Right atrium auricular region (tissue), 2 donors: ENCODE results near the gene ONECUT3. TPM values are rescaled to one million over a fixed set of nuclear protein-coding genes. Genes with fewer than 3 reads are reported as not detected.
A peak's percentile ranks its signal among the peaks of the same experiment; 100 is the strongest.

Experiments
- DNase-seq: peaks from one replicate; pipeline ENCODE4 v3.0.0-alpha.2; 2019; ENCODE audit warnings: low spot score
- H3K27ac ChIP-seq, 2 donors: fragments of 200-600 bp; sonication (generic); 1 replicate in 1 of 2; 2 replicates in 1 of 2; pipeline ENCODE4 v1.5.1; 2016 to 2019
- H3K27me3 ChIP-seq, 2 donors: fragments of 200-600 bp; sonication (generic); one replicate each; pipeline versions ENCODE4 v1.5.1 to v1.6.0; 2017 to 2019
- H3K36me3 ChIP-seq: fragments of 200-600 bp; sonication (generic); one replicate; pipeline ENCODE4 v1.5.1; 2016
- H3K4me1 ChIP-seq, 2 donors: fragments of 200-600 bp; sonication (generic); one replicate each; pipeline versions ENCODE4 v1.5.1 to v1.6.0; 2017 to 2019
- H3K4me3 ChIP-seq, 2 donors: fragments of 200-600 bp; sonication (generic); 1 replicate in 1 of 2; 2 replicates in 1 of 2; pipeline ENCODE4 v1.5.1; 2017 to 2019; ENCODE audit warnings: mild to moderate bottlenecking in 1 of 2, moderate library complexity in 1 of 2
- H3K9me3 ChIP-seq, 2 donors: fragments of 200-600 bp; sonication (generic); one replicate each; pipeline ENCODE4 v1.5.1; 2019
- total RNA-seq, 2 donors: library from RNA; depleted of rRNA; stranded (reverse); fragments of >200 nt; gene quantifications; one replicate each; pipeline ENCODE4 v1.1.0, GENCODE V29; 2016
- TF ChIP-seq, protein P1 (sequence below), 2 donors: fragments of 200-600 bp; sonication (generic); IDR thresholded peaks; one replicate each; pipeline ENCODE4 v1.5.1; 2019; ENCODE audit warnings: antibody characterized with exemption in 2 of 2

The ONECUT3 gene
- total RNA-seq, 2 donors from 2014 or later, result not detected

DNA sequence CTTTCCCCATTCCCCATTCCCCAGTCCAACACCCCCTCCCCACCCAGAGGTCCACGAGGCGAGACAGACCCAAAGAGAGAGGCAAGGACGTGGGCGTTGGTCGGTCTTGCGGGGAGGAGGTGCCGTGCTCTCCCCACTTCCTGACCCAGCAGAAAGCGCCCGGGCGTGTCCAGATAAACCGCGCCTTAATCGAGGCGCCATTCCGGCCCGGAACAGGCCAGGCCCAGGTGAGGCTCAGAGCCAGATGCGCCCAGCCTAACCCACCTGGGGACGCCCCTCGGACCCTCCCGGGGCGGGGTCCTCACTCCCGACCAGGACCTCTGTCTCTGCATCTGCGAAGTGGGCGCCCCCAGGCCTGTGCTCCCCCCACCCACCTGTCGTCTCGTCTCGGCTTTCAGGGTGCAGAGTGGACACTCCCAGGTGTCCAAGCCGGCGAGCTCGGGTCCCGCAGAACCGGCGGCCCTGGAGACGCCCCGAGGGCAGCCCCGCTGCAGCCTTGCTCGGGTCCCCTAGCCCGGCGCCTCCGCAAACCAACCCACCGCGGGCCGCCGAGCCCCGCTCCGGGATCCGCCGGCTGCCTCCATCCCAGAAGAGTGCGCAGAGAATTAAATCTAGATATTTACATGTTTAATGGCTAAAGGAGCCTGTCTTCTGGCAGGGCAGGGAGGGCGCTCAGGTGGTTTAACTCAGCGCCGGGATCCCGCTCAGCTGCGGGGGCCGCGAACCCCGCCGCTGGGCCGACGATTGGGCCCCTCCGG is 5.0 kb upstream of the ONECUT3 start:
- H3K27me3 ChIP-seq, result peaks cover 59 to 70% of the 10 kb centered on the region in 2 donors
- H3K9me3 ChIP-seq, result no peaks in the 10 kb centered on the region
- TF ChIP-seq, protein P1, sequence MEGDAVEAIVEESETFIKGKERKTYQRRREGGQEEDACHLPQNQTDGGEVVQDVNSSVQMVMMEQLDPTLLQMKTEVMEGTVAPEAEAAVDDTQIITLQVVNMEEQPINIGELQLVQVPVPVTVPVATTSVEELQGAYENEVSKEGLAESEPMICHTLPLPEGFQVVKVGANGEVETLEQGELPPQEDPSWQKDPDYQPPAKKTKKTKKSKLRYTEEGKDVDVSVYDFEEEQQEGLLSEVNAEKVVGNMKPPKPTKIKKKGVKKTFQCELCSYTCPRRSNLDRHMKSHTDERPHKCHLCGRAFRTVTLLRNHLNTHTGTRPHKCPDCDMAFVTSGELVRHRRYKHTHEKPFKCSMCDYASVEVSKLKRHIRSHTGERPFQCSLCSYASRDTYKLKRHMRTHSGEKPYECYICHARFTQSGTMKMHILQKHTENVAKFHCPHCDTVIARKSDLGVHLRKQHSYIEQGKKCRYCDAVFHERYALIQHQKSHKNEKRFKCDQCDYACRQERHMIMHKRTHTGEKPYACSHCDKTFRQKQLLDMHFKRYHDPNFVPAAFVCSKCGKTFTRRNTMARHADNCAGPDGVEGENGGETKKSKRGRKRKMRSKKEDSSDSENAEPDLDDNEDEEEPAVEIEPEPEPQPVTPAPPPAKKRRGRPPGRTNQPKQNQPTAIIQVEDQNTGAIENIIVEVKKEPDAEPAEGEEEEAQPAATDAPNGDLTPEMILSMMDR (IDR thresholded peaks at IDR 0.05), result no peak
- DNase-seq, result no peak
- peaks cover 0 to 28% of the 10 kb centered on the region in 2 donors for H3K4me1 ChIP-seq
- peak overlapping the region in 1 of 2 donors; percentile 26 for H3K4me3 ChIP-seq
- H3K36me3 ChIP-seq, result no peaks in the 10 kb centered on the region
- H3K27ac ChIP-seq, result no peak overlapping the region

GRCh38 chr19:1748873-1749341 is 4.4 kb upstream of the ONECUT3 start:
- Histone ChIP-seq H3K27ac (no peak overlapping the region), H3K9me3 (no peaks in the 10 kb centered on the region), H3K36me3 (no peaks in the 10 kb centered on the region), H3K4me1 (peaks cover 0 to 28% of the 10 kb centered on the region in 2 donors), H3K27me3 (peaks cover 59 to 69% of the 10 kb centered on the region in 2 donors), H3K4me3 (peak overlapping the region in 1 of 2 donors; percentile 26)
- no peak for DNase-seq
- TF ChIP-seq, protein P1 (IDR thresholded peaks at IDR 0.05), result no peak

DNA sequence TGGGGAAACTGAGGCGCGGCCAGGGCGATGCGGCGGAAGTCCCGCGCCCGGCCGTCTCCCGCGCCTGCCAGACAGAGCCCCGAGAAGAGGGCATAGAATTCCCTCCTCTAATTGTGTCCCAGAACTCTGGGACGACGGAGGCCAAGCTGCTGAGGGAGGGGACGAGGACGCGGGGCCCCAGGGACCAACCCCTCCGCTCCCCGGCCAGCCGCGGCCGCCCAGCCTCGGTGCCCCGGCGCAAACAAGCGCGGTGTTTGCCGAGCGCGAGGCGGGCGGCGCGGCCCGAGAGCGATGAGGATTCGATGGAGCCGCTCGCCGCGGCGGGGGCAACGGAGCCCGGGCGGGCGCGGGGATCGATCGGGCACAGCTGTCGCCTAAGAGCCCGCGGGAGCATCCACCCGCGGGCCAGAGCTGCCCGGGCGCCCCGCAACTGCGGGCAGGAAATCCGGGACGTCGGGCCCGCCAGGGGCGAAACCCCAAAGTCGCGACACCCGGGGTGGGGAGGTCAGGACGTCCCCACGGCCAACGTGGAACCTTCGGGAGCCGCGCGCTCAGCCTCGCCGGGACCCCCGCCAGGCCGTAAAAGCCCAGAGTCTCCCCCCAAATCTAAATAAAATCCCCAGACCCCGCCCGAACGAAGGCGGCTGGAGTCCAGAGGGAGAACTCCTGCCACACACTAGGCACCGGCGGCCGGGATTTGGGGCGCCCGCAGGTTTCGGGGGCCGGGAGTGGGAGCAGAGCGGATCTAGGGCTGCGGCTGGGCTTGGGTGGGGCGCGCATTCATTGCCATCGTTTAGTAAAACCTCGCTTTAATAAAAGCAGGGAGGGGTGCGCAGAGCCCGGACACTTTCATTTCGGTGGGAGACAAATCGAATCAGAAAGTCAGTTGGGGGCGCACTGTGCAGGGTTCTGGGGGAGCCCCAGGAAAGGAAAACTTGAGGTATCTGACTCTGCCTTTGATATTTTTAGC is 3.6 kb upstream of the ONECUT3 start:
- Histone ChIP-seq H3K36me3 (no peaks in the 10 kb centered on the region), H3K27me3 (peaks cover 58 to 69% of the 10 kb centered on the region in 2 donors), H3K27ac (no peak overlapping the region), H3K4me1 (peaks cover 0 to 30% of the 10 kb centered on the region in 2 donors), H3K9me3 (no peaks in the 10 kb centered on the region), H3K4me3 (peak overlapping the region in 1 of 2 donors; percentile 26)
- DNase-seq, result no peak
- TF ChIP-seq, protein P1 (IDR thresholded peaks at IDR 0.05), result no peak

DNA sequence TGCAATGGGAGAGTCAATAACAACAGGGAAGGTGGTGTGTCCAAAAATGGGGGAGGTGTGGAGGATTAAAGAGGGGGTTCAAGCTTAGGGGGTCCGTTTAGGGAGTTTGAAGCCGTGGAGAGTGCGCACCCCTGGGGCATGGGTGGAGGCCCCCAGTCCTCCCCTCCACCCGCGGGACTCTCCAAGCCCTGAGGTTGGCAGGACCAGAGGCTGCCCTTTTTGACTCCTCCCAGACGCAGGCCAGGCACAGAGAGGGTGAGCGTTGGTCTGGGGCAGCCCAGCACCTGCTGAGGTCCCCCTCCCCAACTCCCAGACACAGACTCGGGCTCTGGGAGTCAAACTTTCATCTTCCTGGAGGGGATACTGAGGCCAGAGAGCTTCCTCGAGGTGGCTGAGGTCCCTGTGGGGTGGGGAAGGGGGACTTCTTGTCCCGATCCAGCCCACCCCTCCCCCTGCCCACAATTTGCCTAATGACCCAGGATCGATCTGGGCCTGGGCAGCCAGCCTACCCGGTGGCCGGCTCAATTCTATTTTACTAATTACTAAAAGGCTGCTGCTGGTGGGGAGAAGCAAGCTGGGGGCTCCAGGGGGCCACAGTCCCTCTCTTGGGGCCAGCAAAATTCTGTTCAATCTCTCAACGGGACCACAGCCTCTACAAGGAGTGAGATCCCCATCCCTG is 2.8 kb upstream of the ONECUT3 start:
- TF ChIP-seq, protein P1 (IDR thresholded peaks at IDR 0.05), result no peak
- H3K9me3 ChIP-seq, result no peaks in the 10 kb centered on the region
- no peak overlapping the region for H3K4me3 ChIP-seq
- peaks cover 0 to 37% of the 10 kb centered on the region in 2 donors for H3K4me1 ChIP-seq
- no peaks in the 10 kb centered on the region for H3K36me3 ChIP-seq
- no peak overlapping the region for H3K27ac ChIP-seq
- DNase-seq, result no peak
- peaks cover 55 to 69% of the 10 kb centered on the region in 2 donors for H3K27me3 ChIP-seq

DNA sequence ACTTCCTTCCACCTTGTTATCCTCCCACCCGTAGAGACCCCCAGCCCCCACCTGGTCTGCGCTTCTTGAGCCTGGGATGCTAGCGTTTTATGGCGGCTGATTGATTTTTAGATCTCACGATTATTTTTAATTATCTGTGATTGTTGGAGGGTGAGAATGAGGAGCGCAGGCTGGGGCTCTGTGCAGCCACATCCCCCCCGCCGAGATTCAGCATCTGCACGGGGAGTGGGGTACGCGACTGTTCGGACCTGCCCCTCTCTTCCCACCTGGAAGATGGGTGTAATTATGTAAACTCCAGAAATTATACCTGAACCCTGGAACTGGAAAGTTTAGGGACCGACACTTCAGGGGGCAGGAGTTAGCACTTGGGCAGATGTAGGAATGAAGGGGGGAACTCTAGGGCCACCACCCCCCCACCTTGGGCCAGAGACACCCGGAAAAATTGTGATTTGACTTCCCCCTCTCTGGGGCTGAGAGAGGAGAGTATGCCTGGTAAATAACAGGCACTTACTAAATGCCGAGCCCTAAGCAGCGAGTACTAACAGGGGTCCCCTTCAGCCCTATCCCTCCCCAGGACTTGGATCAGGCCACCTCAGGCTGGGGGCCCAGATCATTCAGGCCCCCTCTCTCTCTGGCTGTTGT is 1.8 kb upstream of the ONECUT3 start:
- H3K27ac ChIP-seq, result no peak overlapping the region
- no peaks in the 10 kb centered on the region for H3K36me3 ChIP-seq
- H3K9me3 ChIP-seq, result no peaks in the 10 kb centered on the region
- no peak for DNase-seq
- peaks cover 0 to 37% of the 10 kb centered on the region in 2 donors for H3K4me1 ChIP-seq
- peaks cover 58 to 74% of the 10 kb centered on the region in 2 donors for H3K27me3 ChIP-seq
- TF ChIP-seq, protein P1 (IDR thresholded peaks at IDR 0.05), result no peak
- H3K4me3 ChIP-seq, result no peak overlapping the region
